Activated CD4-positive, alpha-beta T cell treated with anti-CD3 and anti-CD28 coated beads, Interleukin-2, Interleukin-4, amounts not matched to agents 100 ng/mL and 50 ng/mL, durations not matched to agents 16 hours and 8 hours (primary cell): ENCODE data around the gene ZSWIM8.
"Not testable (repeated sequence)": the region's sequence is repeated elsewhere in the genome, so short reads cannot be mapped to it uniquely, and the experiment has no call there.

ENCODE experiments used
- DNase-seq: peaks from one replicate; pipeline ENCODE4 v3.0.0-alpha.2; 2020; ENCODE audit warnings: low spot score

The ZSWIM8 gene

GRCh38 chr10:73814896-73815718 is 29.7 kb downstream of the ZSWIM8 start:
- peak; percentile 11 for DNase-seq

- DNase-seq, result no peak
These were observed 30.3 kb downstream of the ZSWIM8 start for GRCh38 chr10:73815719-73816030.

GRCh38 chr10:73816917-73817729 is 31.7 kb downstream of the ZSWIM8 start:
- no peak for DNase-seq

GRCh38 chr10:73817826-73818225 is 32.4 kb downstream of the ZSWIM8 start:
- DNase-seq, result no peak

- DNase-seq, result no peak
These were observed 33.0 kb downstream of the ZSWIM8 start for GRCh38 chr10:73818402-73818801.

GRCh38 chr10:73819081-73819480 is 33.7 kb downstream of the ZSWIM8 start:
- DNase-seq, result no peak

GRCh38 chr10:73819513-73820093 is 34.2 kb downstream of the ZSWIM8 start:
- no peak for DNase-seq

GRCh38 chr10:73823391-73823790 is 38.0 kb downstream of the ZSWIM8 start:
- no peak for DNase-seq

- no peak for DNase-seq
These were observed 38.8 kb downstream of the ZSWIM8 start for GRCh38 chr10:73824146-73824725.

GRCh38 chr10:73827346-73828089 is 42.1 kb downstream of the ZSWIM8 start:
- no peak for DNase-seq

- no peak for DNase-seq
These were observed 42.8 kb downstream of the ZSWIM8 start for GRCh38 chr10:73828161-73828560.

GRCh38 chr10:73829090-73829489 is 43.7 kb downstream of the ZSWIM8 start:
- not testable (repeated sequence) for DNase-seq

- no peak for DNase-seq
These were observed 51.1 kb downstream of the ZSWIM8 start for GRCh38 chr10:73836427-73836980.

GRCh38 chr10:73837072-73837471 is 51.7 kb downstream of the ZSWIM8 start:
- DNase-seq, result no peak

- no peak for DNase-seq
These were observed 52.7 kb downstream of the ZSWIM8 start for GRCh38 chr10:73838008-73838567.

- DNase-seq, result no peak
These were observed 53.4 kb downstream of the ZSWIM8 start for GRCh38 chr10:73838827-73839226.

- DNase-seq, result no peak
These were observed 54.0 kb downstream of the ZSWIM8 start for GRCh38 chr10:73839276-73839966.

GRCh38 chr10:73840056-73840402 is 54.6 kb downstream of the ZSWIM8 start:
- DNase-seq, result no peak

GRCh38 chr10:73840403-73841060 is 55.1 kb downstream of the ZSWIM8 start:
- DNase-seq, result no peak

GRCh38 chr10:73841061-73841421 is 55.6 kb downstream of the ZSWIM8 start:
- DNase-seq, result no peak
